HG02642 (cell line): Measurements from ENCODE around the gene SEPTIN11.

Experiments used
- ATAC-seq: cut with Tn5 transposase; IDR thresholded peaks from one replicate; pipeline ENCODE4 v1.9.1; 2021; ENCODE audit warnings: mild to moderate bottlenecking; ENCODE audit not compliant: unreplicated experiment, poor library complexity

SEPTIN11 gene

DNA sequence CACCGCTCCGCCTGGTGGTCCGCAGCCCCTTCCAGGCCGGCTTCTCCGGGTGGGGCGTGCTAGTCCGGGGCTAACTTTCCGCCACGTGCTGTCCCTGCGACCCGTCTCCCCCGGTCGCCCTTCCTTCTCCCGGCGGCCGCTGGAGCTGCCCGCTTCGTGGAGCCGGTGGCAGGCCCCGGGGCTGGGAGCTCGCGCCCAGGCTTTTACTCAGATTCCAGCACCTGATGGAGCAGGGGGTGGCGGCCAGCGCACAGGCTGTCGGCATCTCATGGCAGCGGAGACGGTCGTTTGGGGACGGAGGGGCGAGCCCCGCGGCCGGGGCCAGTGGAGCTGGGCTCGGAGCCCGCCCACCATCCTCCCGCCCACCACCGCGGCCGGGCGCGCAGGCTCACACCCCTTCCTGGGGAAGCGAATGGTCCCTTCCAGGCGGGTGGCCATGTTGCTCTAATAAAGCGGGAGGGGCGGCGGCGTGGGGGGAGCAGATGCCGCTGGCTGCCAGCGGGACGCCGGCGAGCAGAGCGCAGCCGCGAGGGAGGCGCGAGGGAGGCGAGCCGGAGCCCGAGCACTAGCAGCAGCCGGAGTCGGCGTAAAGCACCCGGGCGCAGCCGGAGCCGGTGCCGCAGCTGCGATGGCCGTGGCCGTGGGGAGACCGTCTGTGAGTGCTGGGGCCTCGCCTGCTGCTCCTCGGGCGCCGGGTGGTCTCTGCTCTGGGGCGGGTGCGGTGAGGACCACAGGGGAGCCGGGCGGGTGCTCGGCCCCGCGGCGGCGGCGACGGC, at the start of gene SEPTIN11:
Gene SEPTIN11 (plus strand): TSS at position 477 of the 776 bp plus-strand sequence. CDS start 152 bp downstream, at position 629.
- ATAC-seq, result peak; percentile 76

DNA sequence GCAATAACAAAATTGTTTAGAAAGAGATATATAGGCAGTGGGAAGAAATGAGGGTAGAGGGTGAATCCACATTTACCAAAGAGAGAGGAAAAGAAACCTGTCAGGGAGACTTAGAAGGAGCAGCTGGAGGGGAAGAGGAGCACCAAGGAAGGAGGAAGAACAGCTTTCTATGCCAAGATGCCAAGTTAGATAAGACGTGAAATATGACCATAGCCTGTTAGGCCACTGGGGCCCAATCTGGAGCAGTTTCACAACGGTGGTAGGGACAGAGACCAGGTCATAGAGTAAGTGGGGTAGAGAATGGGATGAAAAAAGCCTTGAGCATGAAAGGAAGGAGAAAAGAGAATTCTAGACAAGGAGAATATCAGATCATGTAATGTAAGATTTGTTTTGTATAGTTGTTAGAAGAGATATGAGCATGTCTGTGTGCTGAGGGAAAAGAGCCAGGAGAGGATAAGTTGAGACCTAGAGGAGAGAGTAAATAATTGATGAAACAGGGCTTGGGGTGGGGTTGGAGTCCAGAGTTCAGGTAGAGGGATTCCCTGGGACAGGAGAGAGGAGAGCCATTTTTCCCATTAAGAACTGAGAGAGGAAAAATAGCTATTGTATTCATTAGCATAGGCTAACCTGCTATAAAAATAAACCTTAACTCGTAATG, 47.2 kb upstream of the SEPTIN11 start:
- no peak for ATAC-seq

DNA sequence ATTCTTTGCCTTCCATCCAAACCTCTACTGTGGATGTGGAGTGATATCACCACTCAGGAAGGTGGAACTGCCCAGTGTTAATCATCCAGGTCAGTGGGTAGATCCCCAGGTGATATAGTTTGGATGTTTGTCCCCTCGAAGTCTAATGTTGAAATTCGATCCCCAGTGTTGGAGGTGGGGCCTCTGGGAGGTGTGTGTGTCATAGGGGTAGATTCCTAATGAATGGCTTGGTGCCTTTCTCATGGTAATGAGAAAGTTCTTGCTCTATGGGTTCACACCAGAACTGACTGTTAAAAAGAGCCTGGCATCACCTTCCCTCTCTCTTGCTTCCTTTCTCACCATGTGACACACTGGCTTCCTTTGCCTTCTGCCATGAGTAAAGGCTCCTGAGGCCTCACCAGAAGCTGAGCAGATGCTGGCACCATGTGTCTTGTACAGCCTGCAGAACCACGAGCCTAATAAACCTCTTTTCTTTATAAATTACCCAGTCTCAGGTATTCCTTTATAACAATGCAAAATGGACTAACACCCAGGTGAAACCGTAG, 44.8 kb upstream of the SEPTIN11 start:
- no peak for ATAC-seq

DNA sequence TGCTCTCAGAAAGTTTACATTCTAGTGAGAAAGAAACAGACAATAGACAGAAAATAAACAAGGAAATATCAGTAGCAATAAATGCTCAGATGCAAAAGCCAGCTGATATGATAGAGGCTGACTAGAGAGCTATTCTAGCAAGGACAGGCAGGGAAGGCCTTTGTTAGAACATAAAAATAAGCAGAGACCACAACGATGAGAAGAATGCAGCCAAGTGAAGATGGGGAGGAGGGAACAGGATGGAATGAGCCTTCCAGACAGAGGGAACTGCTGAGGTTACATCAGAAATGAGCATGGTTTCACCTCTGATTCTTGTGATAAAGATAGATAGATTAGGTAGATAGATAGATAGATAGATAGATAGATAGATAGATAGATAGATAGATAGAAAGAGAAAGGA, 44.0 kb upstream of the SEPTIN11 start:
- no peak for ATAC-seq

DNA sequence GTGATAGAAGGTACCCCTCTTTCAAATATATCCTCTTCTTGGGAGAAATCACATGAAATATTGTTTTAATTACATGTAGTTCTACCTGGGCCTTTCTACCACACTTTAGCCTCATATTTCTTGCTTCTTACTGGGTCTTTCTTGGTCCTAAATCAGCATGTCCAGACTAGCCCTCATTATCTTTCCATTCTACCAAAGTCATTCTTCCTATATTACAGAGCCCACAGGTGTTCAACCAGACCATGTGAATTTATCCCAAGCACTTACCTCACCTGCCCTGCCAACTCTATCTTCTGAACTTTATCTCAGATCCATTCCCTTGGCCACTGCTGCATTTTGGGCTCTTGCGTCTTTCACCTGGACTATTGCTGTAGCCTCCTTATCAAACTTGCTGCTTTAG, 39.8 kb upstream of the SEPTIN11 start:
- no peak for ATAC-seq

DNA sequence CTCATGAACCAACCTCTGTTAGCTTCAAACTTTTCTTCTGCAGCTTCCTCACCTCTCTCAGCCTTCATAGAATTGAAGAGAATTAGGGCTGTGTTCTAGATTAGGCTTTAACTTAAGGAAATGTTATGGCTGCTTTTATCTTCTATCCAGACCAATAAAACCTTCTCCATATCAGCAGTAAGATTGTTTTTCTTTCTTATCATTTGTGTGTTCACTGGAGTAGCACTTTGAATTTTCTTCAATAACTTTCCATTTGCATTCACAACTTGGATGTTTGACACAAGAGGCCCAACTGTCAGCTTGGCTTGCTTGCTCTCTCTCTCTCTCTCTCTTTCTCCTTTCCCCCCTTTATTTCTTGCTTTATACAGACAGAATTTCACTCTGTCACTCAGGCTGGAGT, 28.8 kb upstream of the SEPTIN11 start:
- no peak for ATAC-seq

DNA sequence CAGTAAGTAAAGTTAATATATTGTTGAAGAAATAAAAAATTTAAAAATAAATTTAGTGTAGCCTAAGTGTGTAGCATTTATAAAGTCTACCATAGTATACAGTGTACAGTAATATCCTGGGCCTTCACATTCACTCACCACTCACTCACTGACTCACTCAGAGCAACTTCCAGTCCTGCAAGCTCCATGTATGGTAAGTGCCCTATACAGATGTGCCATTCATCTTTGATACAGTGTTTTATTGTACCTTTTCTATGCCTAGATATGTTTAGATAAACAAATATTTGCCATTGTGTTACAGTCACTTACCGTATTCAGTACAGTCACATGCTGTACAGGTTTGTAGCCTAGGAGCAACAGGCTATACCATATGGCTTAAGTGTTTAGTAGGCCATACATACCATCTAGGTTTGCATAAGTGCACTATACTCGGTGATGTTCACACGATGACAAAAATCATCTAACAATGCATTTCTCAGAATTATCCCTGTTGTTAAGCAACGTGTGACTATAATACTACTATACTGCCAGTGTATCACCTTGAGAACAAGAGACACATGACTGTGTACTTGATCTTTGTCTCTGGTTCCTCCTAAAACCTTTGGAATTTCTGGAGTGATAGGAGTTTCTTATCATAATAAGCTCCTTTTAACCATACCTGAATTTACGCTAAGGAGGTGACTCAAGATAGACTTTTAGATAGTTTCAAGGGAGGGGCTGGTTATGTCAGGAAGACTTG, 25.8 kb upstream of the SEPTIN11 start:
- ATAC-seq, result no peak

DNA sequence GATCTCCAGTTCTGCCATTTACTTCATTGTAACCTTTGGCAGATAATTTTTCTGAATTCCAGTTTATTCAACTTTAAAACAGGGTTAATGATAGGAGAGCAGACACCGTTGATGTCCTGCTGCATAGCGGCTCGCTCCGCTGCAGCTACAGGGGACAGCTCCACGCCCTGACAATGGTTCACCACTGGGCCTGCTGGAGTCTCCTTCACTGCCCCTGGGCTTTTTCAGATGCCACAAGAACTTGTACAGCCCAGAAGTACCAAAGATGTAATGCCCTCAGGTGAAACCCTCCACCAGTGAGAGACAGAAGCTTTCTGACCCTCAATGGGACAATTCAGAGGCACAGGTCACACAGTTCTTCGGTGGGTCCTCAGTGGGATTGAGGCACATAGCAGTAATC, 22.7 kb upstream of the SEPTIN11 start:
- ATAC-seq, result no peak

DNA sequence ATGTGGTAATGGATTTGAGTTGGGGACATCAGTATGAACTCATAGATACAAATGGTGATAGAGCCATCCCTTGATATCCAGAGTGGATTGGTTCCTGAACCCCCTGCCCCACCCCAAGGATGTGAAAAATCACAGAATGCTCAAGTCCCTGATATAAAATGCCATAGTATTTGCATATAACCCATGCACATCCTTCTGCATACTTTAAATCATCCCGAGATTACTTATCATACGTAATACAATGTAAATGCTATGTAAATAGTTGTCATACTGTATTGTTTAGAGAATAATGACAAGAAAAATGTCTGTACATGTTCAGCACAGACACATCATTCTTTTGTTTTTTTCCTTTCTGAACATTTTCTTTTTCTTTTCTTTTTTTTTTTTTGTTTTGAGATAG, 18.9 kb upstream of the SEPTIN11 start:
- no peak for ATAC-seq

DNA sequence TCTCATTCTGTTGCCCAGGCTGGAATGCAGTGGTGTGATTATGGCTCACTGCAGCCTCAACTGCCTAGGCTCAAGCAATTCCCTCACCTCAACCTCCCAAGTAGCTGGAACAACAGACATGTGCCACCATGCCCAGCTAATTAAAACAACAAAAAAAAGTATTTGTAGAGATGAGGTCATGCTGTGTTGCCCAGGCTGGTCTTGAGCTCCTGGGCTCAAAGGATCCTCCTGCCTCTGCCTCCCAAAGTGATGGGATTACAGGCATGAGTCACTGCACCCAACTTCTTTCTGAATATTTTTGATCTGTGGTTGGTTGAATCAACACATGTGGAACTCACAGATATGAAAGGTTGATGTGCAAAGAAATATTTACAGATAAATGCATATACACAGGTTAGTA, 18.5 kb upstream of the SEPTIN11 start:
- ATAC-seq, result no peak

DNA sequence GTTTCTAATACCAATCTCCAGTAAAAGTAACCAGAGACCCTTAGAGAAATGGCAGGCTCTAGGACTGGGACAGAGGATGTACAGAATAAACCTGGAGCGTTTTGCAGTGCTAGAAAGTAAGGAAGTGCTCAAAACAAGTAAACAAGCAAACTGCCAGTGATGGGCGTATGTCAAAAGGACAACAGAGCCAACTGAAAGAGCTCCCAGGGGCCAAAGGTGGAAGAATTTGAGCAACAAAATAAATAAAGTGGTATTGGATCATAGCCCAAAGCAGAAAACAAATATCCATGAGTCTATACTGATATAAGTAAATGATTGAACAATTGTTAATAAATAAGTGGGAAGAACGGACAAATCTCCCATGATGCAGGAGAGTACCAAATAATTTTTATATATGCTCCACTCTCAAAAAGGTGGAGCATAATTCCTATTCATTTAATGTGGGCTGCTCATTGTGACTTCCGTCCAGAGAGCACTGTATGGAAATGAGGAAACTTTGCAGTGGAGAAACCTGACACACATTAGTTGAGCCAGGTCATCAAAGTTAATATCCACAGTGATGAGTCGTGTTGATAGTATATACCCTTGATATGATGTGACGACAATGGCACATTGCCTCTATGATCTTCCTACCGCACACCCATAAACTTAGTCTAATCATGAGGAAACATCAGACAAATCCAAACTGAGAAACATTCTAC, 17.8 kb upstream of the SEPTIN11 start:
- ATAC-seq, result no peak

DNA sequence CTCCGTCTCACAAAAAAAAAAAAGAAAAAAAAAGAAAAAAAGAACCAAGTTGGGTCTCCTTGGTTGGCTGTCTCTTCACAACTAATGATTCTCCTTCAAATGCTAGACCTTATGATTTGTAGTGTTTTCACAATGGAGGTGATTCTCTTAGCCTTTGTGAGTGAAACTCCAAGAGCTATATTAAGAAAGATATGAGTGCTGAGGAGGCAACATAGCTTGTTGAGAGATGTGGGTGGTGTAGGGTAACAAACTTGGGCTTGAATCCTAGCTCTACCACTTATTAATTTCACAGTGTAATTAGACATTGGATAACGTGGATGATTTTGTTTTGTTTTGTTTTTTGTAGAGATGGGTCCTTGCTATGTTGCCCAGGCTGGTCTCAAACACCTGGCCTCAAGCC, 10.4 kb upstream of the SEPTIN11 start:
- no peak for ATAC-seq

DNA sequence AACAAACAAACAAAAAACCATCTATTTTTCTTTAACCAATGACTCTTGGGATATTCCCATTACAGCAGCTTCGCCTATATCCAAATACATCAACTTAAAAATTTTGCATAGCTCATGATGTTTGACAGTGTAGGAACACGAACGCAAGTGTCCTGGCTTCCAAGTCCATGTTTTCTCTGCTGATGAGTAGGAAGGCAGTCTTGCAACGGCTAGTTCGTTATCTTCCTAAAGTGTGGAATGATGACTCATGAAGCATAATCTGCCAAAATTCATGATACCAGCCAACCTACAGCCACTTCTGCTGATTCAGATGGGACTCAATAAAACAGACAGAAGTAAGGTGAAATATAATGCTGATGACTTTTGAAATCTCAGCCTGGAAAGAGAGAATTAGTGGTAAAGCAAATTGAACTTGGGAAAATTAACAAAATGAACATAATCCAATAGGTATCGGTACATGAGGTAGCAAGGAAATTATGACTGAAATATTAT, 6.4 kb upstream of the SEPTIN11 start:
- ATAC-seq, result no peak

DNA sequence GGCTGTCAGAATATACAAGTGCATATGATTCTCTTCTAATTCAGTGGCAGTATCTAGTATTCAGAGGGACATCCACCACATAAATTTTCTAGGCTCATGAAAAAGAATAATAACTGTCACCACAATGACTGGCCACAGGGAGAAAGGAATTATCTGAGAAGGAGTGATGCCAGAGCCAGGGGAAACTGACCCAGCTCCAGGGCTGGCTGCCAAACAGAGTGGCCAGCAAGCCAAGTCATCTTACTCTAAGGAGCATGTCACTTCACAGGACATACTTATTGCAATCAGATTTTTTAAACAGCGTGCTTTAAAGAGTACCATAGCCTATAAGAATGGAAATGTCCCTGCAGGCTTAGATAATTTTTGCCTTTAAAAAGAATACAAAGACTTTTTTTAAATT, 5.8 kb upstream of the SEPTIN11 start:
- ATAC-seq, result no peak

DNA sequence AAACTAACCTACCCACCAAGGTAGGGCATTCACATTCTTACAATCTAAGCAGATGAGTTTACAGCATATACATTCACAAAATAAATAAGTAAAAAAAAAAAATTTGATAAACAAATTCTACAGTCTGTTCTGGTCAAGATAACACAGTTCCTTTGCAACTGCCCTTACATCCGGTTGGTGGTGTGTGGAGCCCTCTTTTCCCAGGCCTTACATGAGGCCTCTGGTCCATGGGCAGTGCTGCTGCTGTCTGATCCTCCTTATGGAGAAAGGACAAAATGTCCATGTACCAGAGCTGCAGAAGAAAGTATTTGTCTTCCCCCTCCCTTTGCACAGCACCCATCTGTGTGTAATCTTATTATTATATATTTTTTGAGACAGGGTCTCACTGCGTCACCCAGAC, 2.2 kb upstream of the SEPTIN11 start:
- ATAC-seq, result no peak

DNA sequence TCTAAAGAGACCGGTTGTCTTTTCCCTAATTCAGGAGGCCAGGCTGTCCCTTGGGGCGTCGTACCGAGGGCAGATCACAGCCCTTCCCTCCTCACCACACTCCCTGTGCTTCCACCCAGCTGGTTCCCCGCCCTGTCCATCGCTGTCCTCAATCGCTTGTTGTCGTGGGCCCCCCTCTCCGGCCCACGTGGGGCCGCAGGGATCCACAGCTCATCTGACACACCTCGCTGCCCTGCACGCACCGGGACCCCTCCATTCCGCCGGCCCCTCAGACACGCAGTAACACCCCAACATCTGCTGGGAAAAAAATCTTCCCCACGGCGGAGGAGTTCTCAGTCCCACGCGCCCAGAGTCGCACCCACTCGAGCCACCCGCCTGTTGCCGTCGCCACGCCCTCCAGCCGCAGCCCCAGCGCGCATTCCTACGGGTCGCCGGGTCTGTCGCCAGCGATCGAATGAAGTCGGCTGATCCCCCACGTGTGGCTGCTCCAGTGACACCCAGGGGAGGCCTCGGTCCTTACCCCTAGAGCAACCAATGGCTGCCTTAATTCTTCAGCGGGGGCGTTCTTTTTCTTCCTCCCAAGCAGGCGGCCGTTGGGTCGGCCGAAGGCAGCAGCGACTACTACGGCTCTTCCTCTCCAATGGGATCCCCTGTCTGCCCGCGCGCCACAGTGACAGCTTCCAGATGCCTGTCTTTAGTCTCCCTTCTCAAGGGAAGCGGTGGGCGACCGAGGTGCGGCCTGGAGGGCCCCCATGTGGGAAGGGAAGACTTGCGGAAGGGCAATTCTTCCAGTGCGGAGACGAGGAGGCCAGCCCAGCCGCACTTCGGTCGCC, 893 bp upstream of the SEPTIN11 start:
- peak; percentile 48 for ATAC-seq

DNA sequence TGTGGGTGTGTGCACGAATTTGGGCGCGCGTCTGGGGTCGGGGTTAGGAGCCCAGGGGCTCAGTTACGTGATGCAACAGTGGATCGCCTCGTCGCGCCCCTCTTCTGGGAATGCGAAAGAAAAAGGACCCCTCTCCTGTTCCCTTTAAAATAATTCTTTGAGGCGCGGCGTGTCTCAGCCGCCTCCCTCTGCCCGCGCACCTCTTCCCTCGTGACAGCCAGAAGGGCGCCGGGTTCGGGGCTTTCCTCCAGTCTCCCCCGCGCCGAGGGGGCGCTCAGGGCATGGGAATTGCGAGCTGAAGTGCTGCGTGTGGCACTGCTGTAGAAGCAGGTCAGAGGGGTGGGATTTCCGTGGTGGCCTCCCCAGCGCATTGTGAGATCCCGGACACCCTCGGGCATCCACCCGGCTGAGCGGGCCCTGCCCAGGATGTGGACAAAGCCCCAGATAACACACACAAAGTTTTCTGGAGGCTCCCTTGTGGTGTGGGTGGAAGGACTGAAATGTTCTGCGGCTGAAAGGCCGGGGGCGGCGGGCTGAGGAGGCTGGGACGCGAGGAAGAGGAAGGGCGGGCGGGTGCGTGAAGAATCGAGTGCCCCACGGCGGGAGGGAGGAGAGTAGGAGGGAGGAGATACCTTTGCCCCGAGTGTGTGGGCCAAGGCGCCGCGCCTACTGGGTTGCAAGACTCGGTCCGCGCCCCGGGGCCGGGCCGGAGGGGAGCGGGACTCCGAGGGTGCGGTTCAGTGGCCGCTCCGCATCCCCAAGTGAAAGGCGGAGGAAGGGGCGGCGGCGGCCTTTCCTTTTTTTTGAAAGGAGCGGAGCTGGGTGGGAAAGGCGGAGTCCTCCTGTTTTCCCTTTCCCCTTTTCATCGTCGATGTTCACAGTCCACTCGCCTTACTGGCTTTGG, 752 bp downstream of the SEPTIN11 start:
- ATAC-seq, result peak; percentile 28

DNA sequence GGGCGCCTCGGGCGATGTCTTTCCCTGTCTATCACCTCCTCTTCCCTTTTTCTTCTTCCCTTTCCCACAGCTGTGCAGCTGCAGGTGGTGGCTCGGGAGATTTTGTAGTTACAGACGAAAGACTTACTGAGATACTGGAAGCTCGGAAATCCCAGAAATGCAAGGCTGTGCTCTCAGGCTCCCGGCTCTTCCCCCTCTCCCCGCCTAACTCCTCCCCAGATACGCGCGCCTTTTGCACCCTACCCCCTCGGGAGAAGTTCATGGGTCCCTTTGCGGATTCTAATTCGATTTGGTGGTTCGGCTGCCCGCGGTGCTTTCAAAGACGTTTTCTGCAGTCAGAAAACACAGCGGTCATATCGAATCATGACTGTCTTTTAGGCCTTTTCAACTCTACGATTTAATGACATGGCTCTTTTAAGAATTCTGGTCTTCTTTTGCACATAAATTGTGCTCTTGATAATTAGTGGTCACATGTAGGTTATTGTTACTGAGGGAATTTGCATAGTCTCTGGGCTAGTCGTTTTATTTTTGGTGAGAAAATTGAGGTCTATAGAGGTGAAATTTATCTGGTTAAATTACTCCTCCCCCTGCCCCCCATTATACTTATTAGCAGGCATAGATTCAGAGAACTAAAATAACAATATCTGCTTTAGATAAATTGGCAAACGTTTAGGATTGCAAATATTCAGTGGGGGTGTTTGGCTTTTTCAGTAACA, 1.6 kb downstream of the SEPTIN11 start:
- no peak for ATAC-seq
